Right lobe of liver (tissue), 4 donors: ENCODE results near the gene SMPD3.

ENCODE experiments used
- CTCF ChIP-seq, 4 donors: fragments of 200-600 bp in 3 of 4; fragments of 450-650 bp in 1 of 4; IDR thresholded peaks; one replicate each; pipeline versions ENCODE4 v1.5.1 to v1.8.0; 2016 to 2022; ENCODE audit warnings: antibody characterized with exemption in 4 of 4, mild to moderate bottlenecking in 2 of 4
- POLR2A ChIP-seq: fragments of 450-650 bp; IDR thresholded peaks from one replicate; pipeline ENCODE4 v1.6.1; 2017; ENCODE audit warnings: antibody characterized with exemption, mild to moderate bottlenecking
- donor health status: DM: no; HTN: no; CAD: no.
- donor health status: DM: no; HTN: no; CAD: no.
- donor health status: DM: no; HTN: yes; CAD: no.

- TF ChIP-seq CTCF (IDR thresholded peaks at IDR 0.05) (no peak), POLR2A (no peak)
These were observed 30.4 kb upstream of the SMPD3 start for GRCh38 chr16:68478526-68479250.
